Upper lobe of right lung (tissue), 1 donor: ENCODE results near the gene XPR1. TPM values are rescaled to one million over a fixed set of nuclear protein-coding genes. Genes with fewer than 3 reads are reported as not detected.

Experiments used
- ATAC-seq: fragments of 200-7000 bp; cut with Tn5 transposase; one replicate; pipeline ENCODE4 v1.9.1; 2020; ENCODE audit warnings: mild to moderate bottlenecking, moderate library complexity
- DNase-seq: peaks from one replicate; pipeline ENCODE4 v3.0.0-alpha.2; 2020
- H3K27ac ChIP-seq: fragments of 200-600 bp; one replicate; pipeline ENCODE4 v1.8.0; 2022
- H3K27me3 ChIP-seq: fragments of 200-600 bp; one replicate; pipeline ENCODE4 v1.8.0; 2022; ENCODE audit warnings: mild to moderate bottlenecking
- H3K36me3 ChIP-seq: fragments of 200-600 bp; one replicate; pipeline ENCODE4 v1.8.0; 2022
- H3K4me1 ChIP-seq: fragments of 200-600 bp; one replicate; pipeline ENCODE4 v1.8.0; 2022
- H3K4me3 ChIP-seq: fragments of 200-600 bp; one replicate; pipeline ENCODE4 v1.8.0; 2022; ENCODE audit warnings: mild to moderate bottlenecking
- H3K9me3 ChIP-seq: fragments of 200-600 bp; one replicate; pipeline ENCODE4 v1.8.0; 2022
- intact Hi-C: fragments of 100-400 bp; cut with DNase I; formaldehyde crosslinking; loops from one replicate; pipeline ENCODE4 v1.11.0; 2022
- total RNA-seq: library from RNA; stranded (reverse); fragmentation: NEBNext Ultra II Directional; extraction: Animal tissue kit (Norgen Biotek cat#: 25700); gene quantifications from one replicate; pipeline ENCODE4 v1.2.1, GENCODE V29; 2021
- TF ChIP-seq, protein P1 (sequence below): fragments of 200-600 bp; IDR thresholded peaks from one replicate; pipeline ENCODE4 v1.8.0; 2022; ENCODE audit warnings: antibody characterized with exemption
- donor health status: DM: no; HTN: yes; CAD: no; lungs with severe emphysema.

Gene XPR1
- total RNA-seq, 1 donor from 2014 or later, result 23.5 TPM

DNA sequence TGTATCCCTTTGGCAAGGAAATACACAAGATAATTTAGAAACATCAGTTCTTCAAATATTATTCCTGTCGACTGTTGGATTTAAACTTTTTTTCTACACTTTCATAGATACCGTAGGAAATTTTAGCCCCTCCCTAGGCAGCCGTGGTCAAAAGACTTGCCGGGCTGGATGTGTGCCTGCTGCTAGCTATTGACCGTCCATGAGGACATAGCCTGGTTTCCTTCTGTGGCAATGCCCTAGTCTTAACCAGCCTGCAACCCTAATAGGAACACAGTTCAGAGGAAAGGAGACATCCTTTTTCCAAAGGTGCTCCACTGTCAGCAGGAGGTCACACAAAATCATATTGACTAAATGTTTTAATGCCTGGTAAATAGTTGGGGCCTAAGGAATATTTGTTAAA is 260.4 kb downstream of the XPR1 start:
- intact Hi-C loops, result no loop called here

DNA sequence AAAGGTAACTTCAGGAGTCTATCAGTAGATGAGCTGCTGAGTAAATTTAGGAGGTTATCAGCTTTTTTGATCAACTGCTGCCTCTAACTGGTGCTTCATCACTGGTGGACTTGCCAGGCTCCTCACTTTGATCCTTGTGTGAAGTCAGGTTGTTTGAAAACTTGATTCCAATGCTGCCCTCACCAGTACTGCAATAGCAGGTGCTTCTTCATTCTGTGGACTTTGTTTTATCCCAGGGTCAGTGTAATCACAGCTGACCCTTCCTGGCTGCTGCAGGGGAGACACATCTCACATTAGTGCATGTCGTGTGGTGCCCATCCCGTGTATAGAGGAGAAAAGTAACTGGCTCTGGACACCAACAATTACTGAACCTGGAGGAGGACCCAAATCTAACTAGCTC is 260.9 kb downstream of the XPR1 start:
- Histone ChIP-seq H3K36me3 (no peaks in the 10 kb centered on the region), H3K27me3 (no peaks in the 10 kb centered on the region), H3K4me3 (no peak overlapping the region), H3K9me3 (no peaks in the 10 kb centered on the region), H3K4me1 (no peaks in the 10 kb centered on the region), H3K27ac (no peak overlapping the region)
- TF ChIP-seq, protein P1, sequence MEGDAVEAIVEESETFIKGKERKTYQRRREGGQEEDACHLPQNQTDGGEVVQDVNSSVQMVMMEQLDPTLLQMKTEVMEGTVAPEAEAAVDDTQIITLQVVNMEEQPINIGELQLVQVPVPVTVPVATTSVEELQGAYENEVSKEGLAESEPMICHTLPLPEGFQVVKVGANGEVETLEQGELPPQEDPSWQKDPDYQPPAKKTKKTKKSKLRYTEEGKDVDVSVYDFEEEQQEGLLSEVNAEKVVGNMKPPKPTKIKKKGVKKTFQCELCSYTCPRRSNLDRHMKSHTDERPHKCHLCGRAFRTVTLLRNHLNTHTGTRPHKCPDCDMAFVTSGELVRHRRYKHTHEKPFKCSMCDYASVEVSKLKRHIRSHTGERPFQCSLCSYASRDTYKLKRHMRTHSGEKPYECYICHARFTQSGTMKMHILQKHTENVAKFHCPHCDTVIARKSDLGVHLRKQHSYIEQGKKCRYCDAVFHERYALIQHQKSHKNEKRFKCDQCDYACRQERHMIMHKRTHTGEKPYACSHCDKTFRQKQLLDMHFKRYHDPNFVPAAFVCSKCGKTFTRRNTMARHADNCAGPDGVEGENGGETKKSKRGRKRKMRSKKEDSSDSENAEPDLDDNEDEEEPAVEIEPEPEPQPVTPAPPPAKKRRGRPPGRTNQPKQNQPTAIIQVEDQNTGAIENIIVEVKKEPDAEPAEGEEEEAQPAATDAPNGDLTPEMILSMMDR, result no peak
- intact Hi-C loops, result no loop called here
- ATAC-seq, result no peak
- DNase-seq, result no peak

More for the DNA sequence above, 260.4 kb downstream of the XPR1 start:
- ATAC-seq, result no peak
- no peaks in the 10 kb centered on the region for H3K27me3 ChIP-seq
- H3K4me3 ChIP-seq, result no peak overlapping the region
- no peaks in the 10 kb centered on the region for H3K4me1 ChIP-seq
- H3K9me3 ChIP-seq, result no peaks in the 10 kb centered on the region
- H3K27ac ChIP-seq, result no peak overlapping the region
- DNase-seq, result no peak
- TF ChIP-seq, protein P1, result no peak
- H3K36me3 ChIP-seq, result no peaks in the 10 kb centered on the region

DNA sequence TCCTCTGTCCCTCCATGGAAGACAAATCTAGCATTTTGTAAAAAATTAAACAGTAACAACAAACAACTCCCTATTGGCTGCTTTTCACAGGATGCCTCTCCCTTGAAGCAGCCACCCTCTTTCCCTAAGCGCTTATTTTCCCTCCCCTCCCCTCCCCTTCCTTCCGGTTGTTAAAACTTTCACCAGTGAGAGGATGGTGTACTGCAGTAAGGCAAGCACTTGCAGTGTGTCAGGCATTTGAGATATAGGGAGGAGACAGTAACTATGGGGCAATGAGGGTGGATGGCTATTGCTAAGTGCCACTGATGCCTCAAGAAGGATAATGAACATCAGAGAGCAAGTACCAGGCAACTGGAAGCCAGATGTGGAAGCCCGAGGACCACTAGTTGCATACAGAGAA is 261.8 kb downstream of the XPR1 start:
- Histone ChIP-seq H3K4me1 (no peaks in the 10 kb centered on the region), H3K27me3 (no peaks in the 10 kb centered on the region), H3K4me3 (no peak overlapping the region), H3K27ac (no peak overlapping the region), H3K9me3 (no peaks in the 10 kb centered on the region), H3K36me3 (no peaks in the 10 kb centered on the region)
- DNase-seq (no peak), ATAC-seq (no peak)
- TF ChIP-seq, protein P1, result no peak
- intact Hi-C loops, result no loop called here

DNA sequence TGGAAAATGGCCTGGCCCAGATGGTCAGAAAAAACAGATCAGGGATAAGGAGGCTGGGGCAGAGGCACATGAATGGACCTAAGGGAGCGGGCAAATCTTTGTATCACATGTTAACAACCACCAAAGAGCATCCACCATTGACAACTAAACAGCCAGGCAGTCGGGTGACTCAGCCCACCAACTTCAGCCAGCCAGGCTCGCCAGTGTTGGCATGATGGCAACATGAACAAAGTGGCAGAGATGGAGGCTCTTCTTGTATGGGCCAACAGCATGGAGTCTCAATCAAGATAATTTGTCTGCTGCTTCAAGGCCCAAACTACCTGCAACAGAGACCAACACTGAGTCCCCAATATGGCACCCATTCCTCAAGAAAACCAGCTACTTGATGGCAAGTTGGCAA is 264.3 kb downstream of the XPR1 start:
- Histone ChIP-seq H3K27me3 (no peaks in the 10 kb centered on the region), H3K36me3 (no peaks in the 10 kb centered on the region), H3K4me1 (no peaks in the 10 kb centered on the region), H3K9me3 (no peaks in the 10 kb centered on the region), H3K4me3 (no peak overlapping the region), H3K27ac (no peak overlapping the region)
- intact Hi-C loops, result no loop called here
- TF ChIP-seq, protein P1, result no peak
- ATAC-seq, result no peak
- no peak for DNase-seq

DNA sequence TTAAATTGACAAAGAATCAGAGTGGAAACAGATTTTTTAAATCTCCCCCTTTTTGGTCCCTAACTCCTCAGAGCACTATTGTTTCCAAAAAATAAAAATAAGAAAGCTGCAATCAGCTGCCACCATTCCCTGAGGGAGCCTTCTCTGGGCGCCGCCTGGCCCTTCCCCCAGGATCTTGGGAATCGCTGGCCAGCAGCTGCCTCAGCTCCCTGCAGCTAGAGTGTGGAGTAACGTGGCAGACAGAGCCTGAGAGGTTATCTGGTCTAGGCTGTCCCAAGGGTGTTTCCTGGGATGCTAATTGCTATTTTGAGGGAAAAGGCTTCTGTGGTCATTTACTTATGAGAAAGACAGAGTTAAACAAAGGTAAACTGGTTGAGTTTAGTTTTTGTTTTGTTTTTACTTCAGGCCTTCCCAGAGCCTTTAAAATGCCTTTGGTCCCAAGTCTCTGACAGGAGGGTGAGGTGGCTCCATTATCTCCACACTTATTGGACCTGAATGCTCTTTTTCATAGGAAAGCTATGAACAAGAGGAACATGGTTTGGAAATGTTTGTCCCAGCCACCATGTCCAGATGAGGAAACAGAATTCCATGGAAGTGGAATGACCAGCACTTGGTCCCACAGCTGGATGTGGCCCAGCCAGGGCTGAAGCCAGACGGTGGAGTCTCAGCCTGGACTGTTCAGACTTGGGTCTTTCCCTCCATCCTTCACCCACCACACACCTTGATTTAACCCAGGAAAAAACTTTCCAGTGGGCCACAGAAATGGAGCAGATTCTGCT is 266.8 kb downstream of the XPR1 start:
- DNase-seq (no peak), ATAC-seq (no peak)
- Histone ChIP-seq H3K9me3 (no peaks in the 10 kb centered on the region), H3K4me1 (no peaks in the 10 kb centered on the region), H3K4me3 (no peak overlapping the region), H3K36me3 (no peaks in the 10 kb centered on the region), H3K27me3 (no peaks in the 10 kb centered on the region), H3K27ac (no peak overlapping the region)
- TF ChIP-seq, protein P1, result no peak
- intact Hi-C loops, result no loop called here
